ENCODE measurements around the gene ASTN1. TPM values are rescaled to one million over a fixed set of nuclear protein-coding genes. Genes with fewer than 3 reads are reported as not detected.

The ASTN1 gene
- total and polyA plus RNA-seq, 2 of the 4 experiments (the other 2 are of a cell fraction), result under 0.01 to 0.07 TPM

GRCh38 chr1:176931526-176931925 is 233.0 kb downstream of the ASTN1 start:
- dilution Hi-C loops (cut with HindIII; ENCODE audit: low sequenced_read_pairs, unreplicated experiment), result no loop called here
- Histone ChIP-seq H2BK20ac (ENCODE audit: low read depth, low read length) (no peak overlapping the region), H3K27me3 (ENCODE audit: control insufficient read depth, insufficient read depth, low read length) (no peaks in the 10 kb centered on the region), H2BK120ac (ENCODE audit: low read depth, low read length) (no peak overlapping the region), H3K4ac (ENCODE audit: low read depth, low read length) (no peak overlapping the region), H3K36me3 (ENCODE audit: control insufficient read depth, insufficient read depth, low read length) (no peaks in the 10 kb centered on the region), H3K4me1 (ENCODE audit: control insufficient read depth, insufficient read depth, low read length) (no peaks in the 10 kb centered on the region), H4K8ac (ENCODE audit: low read depth in 2 of 2, low read length in 2 of 2) (no peak overlapping the region), H3K18ac (ENCODE audit: low read depth, low read length) (no peak overlapping the region), H2AK5ac (ENCODE audit: low read depth, low read length) (no peak overlapping the region), H2BK5ac (ENCODE audit: low read depth, low read length, poor library complexity, severe bottlenecking) (no peak overlapping the region), H4K20me1 (ENCODE audit: insufficient read depth, low read length) (no peaks in the 10 kb centered on the region), H3K14ac (replicated peaks; ENCODE audit: low read depth, low read length) (no peak overlapping the region), H3K56ac (ENCODE audit: extremely low read depth, insufficient read depth, low read length) (no peak overlapping the region), H3K4me3 (ENCODE audit: insufficient read depth, low read depth, low read length) (no peak overlapping the region), H3K23ac (ENCODE audit: low read depth, low read length) (no peak overlapping the region), H4K5ac (ENCODE audit: low read depth, low read length) (no peak overlapping the region), H3K9ac (ENCODE audit: low read depth, low read length) (no peak overlapping the region), H3K4me2 (ENCODE audit: low read depth, low read length) (no peak overlapping the region), H3K27ac (ENCODE audit: insufficient read depth, low read length) (no peak overlapping the region), H2BK15ac (ENCODE audit: low read depth, low read length) (no peak overlapping the region), H3K9me3 (ENCODE audit: control insufficient read depth, insufficient read depth, low read length) (no peaks in the 10 kb centered on the region), H2AK9ac (replicated peaks; ENCODE audit: low read depth, low read length, poor library complexity) (no peak overlapping the region), H4K91ac (ENCODE audit: insufficient read depth, low read depth, low read length) (no peak overlapping the region), H2AFZ (replicated peaks; ENCODE audit: low read length, poor library complexity) (no peak overlapping the region), H3K79me1 (ENCODE audit: low read depth in 1 of 2, low read length in 2 of 2) (no peaks in the 10 kb centered on the region), H3K9me1 (ENCODE audit: insufficient read depth, low read length) (no peaks in the 10 kb centered on the region)
- ATAC-seq (ENCODE audit: low read depth), result no peak
- no peak for TF ChIP-seq ELK1 (IDR thresholded peaks at IDR 0.05; ENCODE audit: borderline replicate concordance, low read depth, low read length)
- in situ Hi-C loops (cut with MboI; ENCODE audit: low sequenced_read_pairs), result no loop called here
- DNase-seq, result no peak
- CTCF ChIA-PET, result no interaction called here
- BruUV-seq (replicated peaks), result no TSS peak
- intact Hi-C loops (cut with micrococcal nuclease), result no loop called here
- POLR2A ChIA-PET (ENCODE audit: unreplicated experiment), result no interaction called here
- no CpG with 5 or more reads among the region's 1 CpG for WGBS, 2 experiments (ENCODE audit: extremely low coverage in 2 of 2, insufficient read length in 1 of 2)

All from IMR-90 (cell line).